ENCODE data around the gene ANLN. TPM values are rescaled to one million over a fixed set of nuclear protein-coding genes. Genes with fewer than 3 reads are reported as not detected.

Gene ANLN
- total RNA-seq, 1 donor from 2014 or later, result 41.4 TPM

GRCh38 chr7:36407636-36408550 lies 18.2 kb downstream of the ANLN start:
- no peak for DNase-seq (ENCODE audit: low read depth)

- no peak for DNase-seq (ENCODE audit: low read depth)
Observed at GRCh38 chr7:36408589-36408988, 18.9 kb downstream of the ANLN start.

- DNase-seq (ENCODE audit: low read depth), result no peak
Observed at GRCh38 chr7:36409180-36409579, 19.5 kb downstream of the ANLN start.

GRCh38 chr7:36415144-36415543 lies 25.5 kb downstream of the ANLN start:
- no peak for DNase-seq (ENCODE audit: low read depth)

GRCh38 chr7:36416251-36416650 lies 26.6 kb downstream of the ANLN start:
- DNase-seq (ENCODE audit: low read depth), result no peak

- DNase-seq (ENCODE audit: low read depth), result no peak
Observed at GRCh38 chr7:36420307-36420706, 30.6 kb downstream of the ANLN start.

GRCh38 chr7:36422072-36422471 lies 32.4 kb downstream of the ANLN start:
- DNase-seq (ENCODE audit: low read depth), result no peak

DNA sequence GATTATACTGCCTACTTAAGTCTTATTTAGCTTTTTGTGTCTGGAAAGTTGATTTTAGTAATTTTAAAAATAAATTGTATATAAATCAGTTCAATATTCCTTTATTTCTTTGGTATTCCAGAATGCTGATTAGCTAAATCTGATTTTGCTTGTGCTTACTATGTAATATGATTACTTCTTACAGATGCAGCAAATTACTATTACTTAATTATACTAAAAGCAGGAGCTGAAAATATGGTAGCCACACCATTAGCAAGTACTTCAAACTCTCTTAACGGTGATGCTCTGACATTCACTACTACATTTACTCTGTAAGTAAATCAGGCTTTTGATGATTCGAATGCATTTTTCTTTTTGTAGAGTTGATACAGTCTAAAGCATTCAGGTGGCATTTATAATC lies 34.0 kb downstream of the ANLN start:
- DNase-seq (ENCODE audit: low read depth), result no peak

DNA sequence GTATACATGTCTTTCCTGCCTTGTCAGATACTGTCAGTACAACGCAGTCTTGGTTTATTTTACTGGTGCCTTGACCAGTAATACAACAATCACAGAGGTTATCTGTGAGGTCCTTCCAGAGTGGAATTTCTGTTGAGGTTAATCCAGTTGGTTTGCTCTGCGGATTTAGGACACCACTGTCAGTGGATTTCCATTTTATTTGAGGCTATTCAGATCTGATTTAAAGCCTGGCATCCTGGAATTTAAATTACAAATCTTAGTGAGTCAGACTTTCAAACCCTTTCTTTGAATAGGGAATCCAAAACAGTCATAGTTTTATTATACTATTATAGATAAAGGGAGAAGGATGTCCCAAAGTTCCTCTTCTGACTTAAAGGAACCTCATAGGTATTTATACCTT lies 40.5 kb downstream of the ANLN start:
- DNase-seq (ENCODE audit: low read depth), result peak; percentile 36

GRCh38 chr7:36430881-36431280 lies 41.2 kb downstream of the ANLN start:
- DNase-seq (ENCODE audit: low read depth), result no peak

GRCh38 chr7:36438211-36438610 lies 48.5 kb downstream of the ANLN start:
- no peak for DNase-seq (ENCODE audit: low read depth)

GRCh38 chr7:36439624-36440023 lies 50.0 kb downstream of the ANLN start:
- no peak for DNase-seq (ENCODE audit: low read depth)

DNA sequence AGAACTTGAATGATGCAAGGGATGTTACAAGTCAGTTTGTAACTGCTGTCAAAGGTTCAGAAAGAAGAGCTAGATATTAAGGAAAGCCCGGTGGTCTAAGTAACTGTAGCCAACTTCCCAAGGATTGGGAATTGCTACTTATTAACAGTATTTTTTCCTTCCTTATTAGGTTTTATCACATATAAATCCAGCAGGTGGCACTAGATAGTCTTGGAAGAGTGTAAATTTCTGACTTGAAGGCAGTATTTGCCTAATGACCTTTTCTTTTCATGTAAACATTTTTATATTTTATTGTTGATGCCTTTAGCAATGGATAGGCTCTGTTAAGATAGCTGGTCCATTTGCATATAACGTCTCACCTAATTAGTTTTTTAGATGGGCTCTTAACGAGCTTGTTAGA lies 51.2 kb downstream of the ANLN start:
- peak; percentile 52 for DNase-seq (ENCODE audit: low read depth)

DNA sequence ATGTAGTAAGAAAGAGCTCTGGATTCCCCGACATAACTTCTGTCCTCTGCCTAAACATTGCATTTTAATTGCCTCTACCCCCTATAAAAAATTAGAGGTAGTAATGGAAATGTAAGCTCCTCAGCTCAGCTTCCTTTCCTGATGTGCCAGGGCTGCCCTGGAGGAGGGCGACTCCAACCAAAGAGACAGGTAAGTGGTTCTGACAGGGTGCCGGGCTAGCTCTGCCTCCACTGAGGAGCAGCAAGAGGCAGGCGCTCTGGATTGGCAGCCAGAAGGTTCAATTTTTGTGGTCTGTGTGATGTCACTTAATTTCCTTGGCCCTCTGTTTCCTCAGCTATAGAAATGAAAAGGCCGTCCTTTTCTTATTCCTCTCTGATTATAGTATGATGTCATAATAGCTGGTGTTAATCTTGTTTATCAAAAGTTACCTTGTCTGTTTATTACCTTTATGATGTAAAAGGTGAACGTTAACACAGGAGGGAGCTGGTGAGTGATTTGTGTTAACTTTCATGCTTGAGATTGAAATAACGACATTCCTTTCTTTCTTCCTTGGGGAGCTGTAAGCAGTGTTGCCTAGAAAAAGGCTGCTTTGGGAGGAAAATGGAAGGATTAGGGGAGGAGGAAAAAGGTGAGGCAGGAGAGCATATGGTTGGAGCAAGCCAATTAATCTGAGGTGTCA lies 51.8 kb downstream of the ANLN start:
- no peak for DNase-seq (ENCODE audit: low read depth)

GRCh38 chr7:36448781-36449379 lies 59.2 kb downstream of the ANLN start:
- DNase-seq (ENCODE audit: low read depth), result peak; percentile 43

- DNase-seq (ENCODE audit: low read depth), result no peak
Observed at GRCh38 chr7:36449685-36450084, 60.0 kb downstream of the ANLN start.

DNA sequence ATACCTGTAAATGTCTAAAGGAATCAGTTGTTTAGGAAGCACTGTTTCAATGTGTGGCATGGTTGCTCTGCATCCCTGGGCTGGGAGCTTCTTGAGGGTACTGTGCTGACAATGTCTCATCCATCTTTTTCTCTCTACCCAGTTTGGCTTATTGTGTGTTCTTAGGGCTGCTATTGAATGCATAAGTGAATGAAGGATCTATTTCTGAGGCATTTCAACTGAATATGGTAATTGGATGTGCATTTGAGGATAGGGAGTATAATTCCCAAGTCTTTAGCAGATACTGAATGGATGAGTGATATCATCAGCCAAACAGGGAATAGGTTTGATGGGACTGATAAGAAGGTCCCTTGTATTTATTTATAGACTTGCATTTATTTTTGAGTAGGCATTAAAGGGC lies 64.1 kb downstream of the ANLN start:
- DNase-seq (ENCODE audit: low read depth), result no peak

GRCh38 chr7:36455646-36456045 lies 66.0 kb downstream of the ANLN start:
- no peak for DNase-seq (ENCODE audit: low read depth)

DNA sequence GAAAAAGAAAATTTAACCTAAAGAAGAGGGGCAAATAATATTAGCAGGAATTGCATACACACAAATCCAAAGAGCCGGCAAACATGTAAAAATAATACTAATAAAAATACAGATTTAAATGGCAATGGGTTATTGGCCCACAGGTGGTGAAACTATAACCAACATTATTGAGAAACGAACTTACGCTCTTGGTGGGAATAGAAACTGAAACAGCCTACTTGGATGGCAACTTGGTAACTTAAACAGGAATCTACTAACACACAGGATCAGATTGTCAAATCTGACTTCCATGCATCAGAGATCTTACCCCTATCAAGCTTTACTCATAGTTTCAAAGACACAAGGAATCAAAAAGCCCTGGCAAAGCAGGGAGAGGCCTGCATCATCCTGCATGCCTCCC lies 66.5 kb downstream of the ANLN start:
- DNase-seq (ENCODE audit: low read depth), result no peak

- DNase-seq (ENCODE audit: low read depth), result no peak
Observed at GRCh38 chr7:36456548-36456947, 66.9 kb downstream of the ANLN start.

DNA sequence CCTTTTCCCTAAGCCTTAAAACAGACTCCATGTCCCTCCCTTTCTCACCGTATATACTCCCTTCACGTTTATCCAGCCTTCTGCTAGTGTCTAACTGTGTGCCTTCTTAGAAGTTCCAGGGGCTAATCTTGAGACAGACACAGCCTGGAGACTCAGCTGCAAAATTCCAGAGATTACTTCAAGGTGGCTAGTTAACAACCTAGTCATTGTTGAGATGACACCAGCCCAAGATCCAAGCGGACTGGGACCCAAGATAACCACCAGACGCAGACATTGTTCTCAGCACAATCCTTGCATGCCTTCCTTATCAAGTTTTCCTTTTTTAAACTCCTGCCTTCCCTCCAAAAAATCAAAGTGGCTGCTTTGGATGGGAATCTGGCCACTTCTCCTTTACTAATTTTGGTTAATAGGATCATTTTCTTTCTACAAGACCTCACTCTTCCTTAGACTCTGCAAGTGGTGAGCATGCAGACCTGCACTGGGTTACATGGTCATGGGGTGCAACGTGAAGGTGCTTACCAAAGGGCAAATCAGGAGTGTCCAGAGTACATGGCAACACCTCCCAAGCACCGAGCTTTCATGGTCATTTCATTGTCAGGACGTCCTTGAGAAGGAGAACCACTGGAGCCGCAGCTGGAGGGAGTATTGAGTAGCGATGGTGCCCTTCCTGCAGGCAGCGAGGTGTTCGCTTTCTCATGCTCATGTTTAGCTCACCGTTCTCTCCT lies 69.7 kb downstream of the ANLN start:
- DNase-seq (ENCODE audit: low read depth), result no peak
